H1 (cell line): ENCODE results near the gene GSAP. TPM values are rescaled to one million over a fixed set of nuclear protein-coding genes. Genes with fewer than 3 reads are reported as not detected.

Experiments used
- CTCF ChIA-PET: fragments of 300-600 bp; sonication (Branson Sonifier 250); formaldehyde crosslinking; loops from one replicate; lab custom pipeline; 2021; ENCODE audit not compliant: partially characterized antibody; lab: Charles Lee
- POLR2A ChIA-PET: fragments of 300-600 bp; sonication (Branson Sonifier 250); formaldehyde crosslinking; loops from one replicate; lab custom pipeline; 2021; ENCODE audit warnings: inconsistent platforms; ENCODE audit not compliant: partially characterized antibody; lab: Charles Lee
- DNase-seq, 2 experiments: peaks; one replicate each; pipeline versions ENCODE4 v3.0.0 to v3.0.0-alpha.2; 2010 to 2022; ENCODE audit warnings: low spot score in 2 of 2, low read depth in 1 of 2, mixed read lengths in 1 of 2
- FAIRE-seq: peaks from 2 replicates; lab custom pipeline; 2011; peaks lifted over from hg19 to GRCh38; lab: Jason Lieb, UNC
- H2AFZ ChIP-seq: 2 replicates; pipeline ENCODE4 v1.8.1; 2012; ENCODE audit warnings: low read length, inconsistent platforms
- H2AK5ac ChIP-seq: 2 replicates; pipeline ENCODE4 v1.6.1; 2013; ENCODE audit warnings: low read depth, low read length
- H2BK120ac ChIP-seq: replicated peaks from 2 replicates; pipeline ENCODE3; 2013; ENCODE audit warnings: low read depth, low read length, inconsistent platforms
- H2BK12ac ChIP-seq: 2 replicates; pipeline ENCODE4 v1.6.1; 2013; ENCODE audit warnings: low read depth, low read length
- H2BK15ac ChIP-seq: 2 replicates; pipeline ENCODE4 v1.6.1; 2013; ENCODE audit warnings: low read length
- H2BK20ac ChIP-seq: 2 replicates; pipeline ENCODE4 v1.6.1; 2013; ENCODE audit warnings: low read length
- H2BK5ac ChIP-seq: 2 replicates; pipeline ENCODE4 v1.6.1; 2013; ENCODE audit warnings: low read depth, low read length
- H3K14ac ChIP-seq: 2 replicates; pipeline ENCODE4 v1.6.1; 2013; ENCODE audit warnings: inconsistent platforms; ENCODE audit not compliant: insufficient read length
- H3K18ac ChIP-seq: 2 replicates; pipeline ENCODE4 v1.6.1; 2013; ENCODE audit warnings: low read length; ENCODE audit errors: extremely low read depth
- H3K23ac ChIP-seq: 2 replicates; pipeline ENCODE4 v1.6.1; 2013; ENCODE audit warnings: inconsistent platforms; ENCODE audit not compliant: insufficient read length
- H3K23me2 ChIP-seq: 2 replicates; pipeline ENCODE4 v1.6.1; 2013; ENCODE audit warnings: low read depth, low read length
- H3K27ac ChIP-seq: 2 replicates; pipeline ENCODE4 v1.6.1; 2011; ENCODE audit warnings: low read depth, low read length, inconsistent platforms
- H3K27me3 ChIP-seq, 4 experiments: replicated peaks in 1 of 4; 1 replicate in 1 of 4; 2 replicates in 3 of 4; pipeline versions ENCODE4 v1.6.1 to v1.8.1; 2011 to 2013; ENCODE audit warnings: low read length in 3 of 4, mild to moderate bottlenecking in 3 of 4, inconsistent platforms in 2 of 4, mixed read lengths in 2 of 4, moderate library complexity in 1 of 4; ENCODE audit not compliant: control insufficient read depth in 3 of 4, insufficient read depth in 3 of 4; ENCODE audit errors: extremely low read depth in 1 of 4
- H3K36me3 ChIP-seq, 4 experiments: 2 replicates each; pipeline versions ENCODE4 v1.6.1 to v1.8.1; 2011 to 2013; ENCODE audit warnings: mild to moderate bottlenecking in 4 of 4, low read length in 3 of 4, moderate library complexity in 2 of 4, control low read depth in 1 of 4, inconsistent platforms in 1 of 4; ENCODE audit not compliant: insufficient read depth in 4 of 4, control insufficient read depth in 2 of 4
- H3K4ac ChIP-seq: replicated peaks from 2 replicates; pipeline ENCODE3; 2013; ENCODE audit warnings: low read length, low read depth, mixed read lengths, inconsistent platforms; ENCODE audit not compliant: insufficient read length
- H3K4me1 ChIP-seq, 4 experiments: replicated peaks in 1 of 4; 1 replicate in 1 of 4; 2 replicates in 3 of 4; pipeline versions ENCODE4 v1.6.1 to v1.8.1; 2011 to 2013; ENCODE audit warnings: low read length in 3 of 4, inconsistent platforms in 2 of 4, mixed read lengths in 1 of 4; ENCODE audit not compliant: insufficient read depth in 4 of 4, control insufficient read depth in 3 of 4
- H3K4me2 ChIP-seq, 2 experiments: 2 replicates each; pipeline versions ENCODE4 v1.6.1 to v1.8.1; 2011 to 2013; ENCODE audit warnings: low read depth in 2 of 2, low read length in 2 of 2, control low read depth in 1 of 2, inconsistent platforms in 1 of 2, mild to moderate bottlenecking in 1 of 2; ENCODE audit not compliant: insufficient read depth in 1 of 2
- H3K4me3 ChIP-seq, 4 experiments: fragments of 200-600, 300-600 bp in 1 of 4; sonication (generic), shearing (Covaris generic), sonication (Bioruptor Twin) in 1 of 4; 2 replicates each; pipeline versions ENCODE4 v1.5.1 to v1.8.1; 2011 to 2016; ENCODE audit warnings: low read length in 4 of 4, low read depth in 3 of 4, control low read depth in 2 of 4, inconsistent platforms in 2 of 4, mild to moderate bottlenecking in 2 of 4, mixed read lengths in 1 of 4, moderate library complexity in 1 of 4; ENCODE audit not compliant: insufficient read depth in 2 of 4; ENCODE audit errors: extremely low read depth in 1 of 4
- H3K56ac ChIP-seq: replicated peaks from 2 replicates; pipeline ENCODE3; 2013; ENCODE audit warnings: low read depth, mild to moderate bottlenecking, mixed read lengths, low read length, inconsistent platforms; ENCODE audit not compliant: insufficient read length
- H3K79me1 ChIP-seq: 2 replicates; pipeline ENCODE4 v1.6.1; 2013; ENCODE audit warnings: low read depth, low read length, control low read depth
- H3K79me2 ChIP-seq, 2 experiments: 2 replicates each; pipeline versions ENCODE4 v1.6.1 to v1.8.1; 2012 to 2013; ENCODE audit warnings: low read length in 2 of 2, mild to moderate bottlenecking in 2 of 2, inconsistent platforms in 1 of 2; ENCODE audit not compliant: insufficient read depth in 2 of 2, control insufficient read depth in 1 of 2
- H3K9ac ChIP-seq, 4 experiments: replicated peaks in 1 of 4; 1 replicate in 1 of 4; 2 replicates in 3 of 4; pipeline versions ENCODE4 v1.6.1 to v1.8.1; 2011 to 2013; ENCODE audit warnings: low read depth in 3 of 4, low read length in 3 of 4, control low read depth in 2 of 4, mild to moderate bottlenecking in 2 of 4, moderate library complexity in 2 of 4, inconsistent platforms in 1 of 4; ENCODE audit errors: extremely low read depth in 1 of 4
- H3K9me3 ChIP-seq, 2 experiments: 2 replicates each; pipeline versions ENCODE4 v1.6.1 to v1.8.1; 2012 to 2013; ENCODE audit warnings: mild to moderate bottlenecking in 2 of 2, moderate library complexity in 2 of 2, control low read depth in 1 of 2, inconsistent platforms in 1 of 2, low read depth in 1 of 2, low read length in 1 of 2, mixed read lengths in 1 of 2; ENCODE audit not compliant: insufficient read depth in 2 of 2
- H4K20me1 ChIP-seq, 2 experiments: replicated peaks in 1 of 2; 2 replicates each; pipeline versions ENCODE3 to v1.8.1; 2011 to 2013; ENCODE audit warnings: inconsistent platforms in 2 of 2, low read length in 2 of 2, mild to moderate bottlenecking in 1 of 2; ENCODE audit not compliant: insufficient read depth in 2 of 2, control insufficient read depth in 1 of 2
- H4K5ac ChIP-seq: 2 replicates; pipeline ENCODE4 v1.6.1; 2013; ENCODE audit warnings: low read length, low read depth, mixed read lengths, inconsistent platforms; ENCODE audit not compliant: insufficient read length
- H4K8ac ChIP-seq: 2 replicates; pipeline ENCODE4 v1.8.0; 2013; ENCODE audit warnings: mild to moderate bottlenecking, moderate library complexity, low read length, inconsistent platforms; ENCODE audit not compliant: insufficient read depth; ENCODE audit errors: extremely low read depth
- H4K91ac ChIP-seq: replicated peaks from 2 replicates; pipeline ENCODE3; 2013; ENCODE audit warnings: low read length, mixed read lengths, inconsistent platforms; ENCODE audit not compliant: insufficient read length
- ASH2L ChIP-seq: fragments of 200-600, 300-600 bp; sonication (generic); IDR thresholded peaks from one replicate; pipeline ENCODE4 v1.7.1; 2017; ENCODE audit warnings: low read length
- CHD2 ChIP-seq: IDR thresholded peaks from 2 replicates; pipeline ENCODE4 v1.6.1; 2012; ENCODE audit warnings: low read length, improper control_type of control experiment
- EP300 ChIP-seq, 2 experiments: IDR thresholded peaks; 1 replicate in 1 of 2; 2 replicates in 1 of 2; pipeline ENCODE4 v1.6.1; 2011 to 2012; ENCODE audit warnings: low read depth in 2 of 2, low read length in 2 of 2, mild to moderate bottlenecking in 2 of 2, borderline replicate concordance in 1 of 2, inconsistent platforms in 1 of 2, moderate library complexity in 1 of 2
- KDM1A ChIP-seq: fragments of 200-600, 300-600 bp; sonication (generic); IDR thresholded peaks from 2 replicates; pipeline ENCODE4 v1.7.1; 2016; ENCODE audit warnings: mild to moderate bottlenecking, low read length, borderline replicate concordance
- NRF1 ChIP-seq: IDR thresholded peaks from 2 replicates; pipeline ENCODE4 v1.6.1; 2011; ENCODE audit warnings: mild to moderate bottlenecking, low read depth, low read length, improper control_type of control experiment
- POU5F1 ChIP-seq: IDR thresholded peaks from 2 replicates; pipeline ENCODE4 v1.6.1; 2011; ENCODE audit warnings: low read depth, mild to moderate bottlenecking, low read length, moderate library complexity
- RAD21 ChIP-seq, 2 experiments: IDR thresholded peaks in 1 of 2; conservative IDR thresholded peaks in 1 of 2; 2 replicates each; pipeline ENCODE4 v1.6.1; 2011; ENCODE audit warnings: low read depth in 2 of 2, low read length in 2 of 2, improper control_type of control experiment in 1 of 2, inconsistent platforms in 1 of 2, mild to moderate bottlenecking in 1 of 2, moderate library complexity in 1 of 2
- RXRA ChIP-seq: IDR thresholded peaks from 2 replicates; pipeline ENCODE4 v1.6.1; 2011; ENCODE audit warnings: low read depth, mild to moderate bottlenecking, low read length, moderate library complexity; ENCODE audit not compliant: insufficient read depth
- YY1 ChIP-seq: IDR thresholded peaks from 2 replicates; pipeline ENCODE4 v1.6.1; 2011; ENCODE audit warnings: low read depth, mild to moderate bottlenecking, low read length
- WGBS, 2 experiments: shearing (Covaris generic) in 1 of 2; methylation state at CpG; one replicate each; pipeline versions ENCODE4 v1.1.6 to v1.1.7; 2013 to 2015; ENCODE audit warnings: low lambda C conversion rate in 2 of 2, mixed read lengths in 2 of 2, inconsistent platforms in 1 of 2, low coverage in 1 of 2, missing lambda C conversion rate in 1 of 2; ENCODE audit not compliant: insufficient replicate concordance in 2 of 2, insufficient coverage in 1 of 2, insufficient read length in 1 of 2; ENCODE audit errors: extremely low coverage in 1 of 2, missing lambda C conversion rate in 1 of 2; 5-methylcytosine and 5-hydroxymethylcytosine counted together
- polyA plus RNA-seq, 7 experiments: library from polyadenylated mRNA; depleted of rRNA in 3 of 7; stranded (reverse) in 5 of 7; unstranded in 2 of 7; fragments of >200 nt in 5 of 7; fragments of 200-250 nt in 2 of 7; gene quantifications; 1 replicate in 5 of 7; 2 replicates in 1 of 7; 4 replicates in 1 of 7; pipeline versions ENCODE4 v1.2.1 to v1.2.3, GENCODE V29; 2011 to 2013; ENCODE audit warnings: missing spikeins in 2 of 7, mixed read lengths in 2 of 7
- total RNA-seq: library from RNA; stranded (reverse); fragmentation: NEBNext Ultra II Directional; extraction: Animal tissue kit (Norgen Biotek cat#: 25700); gene quantifications from 2 replicates; pipeline ENCODE4 v1.2.1, GENCODE V29; 2021
- TF ChIP-seq, protein P1 (sequence below): IDR thresholded peaks from 2 replicates; pipeline ENCODE4 v1.6.1; 2012; ENCODE audit warnings: inconsistent platforms

GSAP gene
- total and polyA plus RNA-seq, 2 of the 8 experiments (the other 6 are each of a cell fraction or from before 2014, with no cell fraction given) = 0.93 to 2.1 TPM

DNA sequence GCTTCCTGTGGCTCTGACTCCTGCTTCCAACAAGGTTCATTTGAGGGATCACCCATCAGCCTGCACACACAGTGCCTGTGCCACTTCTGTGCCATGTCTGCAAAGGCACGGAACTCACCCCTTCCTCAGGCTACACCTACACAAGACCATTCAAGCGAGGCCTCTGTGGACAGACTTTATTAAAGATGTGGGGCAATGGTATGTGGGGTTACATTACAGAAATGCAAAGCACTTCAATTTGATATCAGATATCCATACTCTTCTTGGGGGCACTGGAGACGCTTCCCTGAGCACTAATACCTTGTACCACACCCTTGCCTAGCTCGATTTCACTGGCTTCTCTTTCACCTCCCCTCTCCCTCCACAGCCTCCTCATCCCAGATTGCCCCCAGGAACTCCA lies 132.1 kb downstream of the GSAP start:
- FAIRE-seq = no peak
- H3K27me3 ChIP-seq = no peaks in the 10 kb centered on the region
- H3K9me3 ChIP-seq = no peaks in the 10 kb centered on the region
- no peak overlapping the region for H3K4me2 ChIP-seq
- ChIA-PET POLR2A (no interaction called here), CTCF (interaction anchor here (1.4 kb wide), 1 partner anchor 17 kb away, joined by 3 read pairs; no protein-coding TSS in a partner anchor)
- no peak overlapping the region for H3K4me3 ChIP-seq
- H3K4ac ChIP-seq = no peak overlapping the region
- no peak overlapping the region for H3K56ac ChIP-seq
- no peak overlapping the region for H3K14ac ChIP-seq
- no peak for DNase-seq
- H2BK15ac ChIP-seq = no peak overlapping the region
- no peak overlapping the region for H4K5ac ChIP-seq
- H3K4me1 ChIP-seq = no peaks in the 10 kb centered on the region
- WGBS, 2 experiments = 86% methylated on average over 4 of the region's 4 CpGs; no CpG with 5 or more reads in 1 of the 2 experiments
- H2AK5ac ChIP-seq = no peak overlapping the region
- H3K79me2 ChIP-seq = no peaks in the 10 kb centered on the region
- no peak overlapping the region for H2BK20ac ChIP-seq
- H2BK12ac ChIP-seq = no peak overlapping the region
- no peak overlapping the region for H2BK5ac ChIP-seq
- no peak overlapping the region for H3K27ac ChIP-seq
- H2BK120ac ChIP-seq = no peak overlapping the region
- no peaks in the 10 kb centered on the region for H3K23me2 ChIP-seq
- H3K23ac ChIP-seq = no peak overlapping the region
- TF ChIP-seq RXRA = no peak
- no peak for TF ChIP-seq POU5F1
- TF ChIP-seq KDM1A = no peak
- TF ChIP-seq EP300 (IDR thresholded peaks at IDR 0.05; ENCODE audit: borderline replicate concordance in 1 of 2, low read depth in 2 of 2, low read length in 2 of 2) = no peak
- no peak for TF ChIP-seq ASH2L
- TF ChIP-seq RAD21 (IDR thresholded peaks at IDR 0.05 in 1 of 2, conservative IDR thresholded peaks at IDR 0.05 in 1 of 2; ENCODE audit: low read depth in 2 of 2, low read length in 2 of 2) = no peak
- TF ChIP-seq, protein P1, sequence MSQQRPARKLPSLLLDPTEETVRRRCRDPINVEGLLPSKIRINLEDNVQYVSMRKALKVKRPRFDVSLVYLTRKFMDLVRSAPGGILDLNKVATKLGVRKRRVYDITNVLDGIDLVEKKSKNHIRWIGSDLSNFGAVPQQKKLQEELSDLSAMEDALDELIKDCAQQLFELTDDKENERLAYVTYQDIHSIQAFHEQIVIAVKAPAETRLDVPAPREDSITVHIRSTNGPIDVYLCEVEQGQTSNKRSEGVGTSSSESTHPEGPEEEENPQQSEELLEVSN = no peak
- TF ChIP-seq NRF1 = no peak
- no peak for TF ChIP-seq CHD2
- TF ChIP-seq YY1 = no peak
- no peaks in the 10 kb centered on the region for H3K36me3 ChIP-seq
- no peak overlapping the region for H2AFZ ChIP-seq
- H3K79me1 ChIP-seq = no peaks in the 10 kb centered on the region
- H4K91ac ChIP-seq = no peak overlapping the region
- no peak overlapping the region for H3K9ac ChIP-seq
- H3K18ac ChIP-seq = no peak overlapping the region
- H4K8ac ChIP-seq = no peak overlapping the region
- H4K20me1 ChIP-seq = no peaks in the 10 kb centered on the region
